HG03378 (cell line): ENCODE data around the gene ADD2.

Source experiments
- ATAC-seq: cut with Tn5 transposase; IDR thresholded peaks from one replicate; pipeline ENCODE4 v1.9.1; 2021; ENCODE audit warnings: mild to moderate bottlenecking, moderate library complexity; ENCODE audit not compliant: unreplicated experiment

The ADD2 gene

GRCh38 chr2:70707706-70708105 is 60.3 kb downstream of the ADD2 start:
- ATAC-seq = no peak

GRCh38 chr2:70706026-70706795 is 61.8 kb downstream of the ADD2 start:
- no peak for ATAC-seq

DNA sequence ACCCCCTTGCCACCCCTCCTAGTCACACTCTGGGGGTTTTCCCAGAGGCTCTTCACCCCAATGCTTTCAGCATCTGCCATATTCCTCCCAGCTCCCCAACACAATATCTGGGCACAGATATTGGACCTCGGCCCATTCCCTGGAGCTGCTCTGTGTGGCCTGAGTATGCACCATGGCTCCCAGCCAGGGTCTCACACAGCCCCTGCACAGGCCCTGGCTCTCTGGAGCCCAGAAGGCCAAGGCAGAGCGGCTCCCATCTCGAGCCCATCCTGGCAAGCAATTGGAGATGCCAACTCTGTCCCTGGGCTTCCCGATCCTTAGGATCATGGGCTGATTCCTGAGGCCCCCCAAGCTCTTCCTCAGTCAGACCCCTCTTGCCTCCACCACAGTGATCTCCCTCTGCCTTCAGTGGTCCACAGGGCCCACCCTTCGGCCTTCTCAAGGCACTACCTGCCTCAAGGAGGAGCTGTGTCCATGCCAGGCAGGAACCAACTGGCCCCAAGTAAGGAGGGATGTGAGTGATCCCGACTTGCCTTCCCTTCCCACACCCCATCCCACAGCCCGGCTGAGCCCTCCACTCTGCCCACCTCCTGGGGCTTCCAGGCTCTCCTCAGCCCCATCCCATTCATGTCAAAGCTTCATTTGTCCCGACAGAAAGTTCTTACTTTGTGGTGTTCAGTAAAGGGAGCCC is 62.7 kb downstream of the ADD2 start:
- ATAC-seq = no peak

DNA sequence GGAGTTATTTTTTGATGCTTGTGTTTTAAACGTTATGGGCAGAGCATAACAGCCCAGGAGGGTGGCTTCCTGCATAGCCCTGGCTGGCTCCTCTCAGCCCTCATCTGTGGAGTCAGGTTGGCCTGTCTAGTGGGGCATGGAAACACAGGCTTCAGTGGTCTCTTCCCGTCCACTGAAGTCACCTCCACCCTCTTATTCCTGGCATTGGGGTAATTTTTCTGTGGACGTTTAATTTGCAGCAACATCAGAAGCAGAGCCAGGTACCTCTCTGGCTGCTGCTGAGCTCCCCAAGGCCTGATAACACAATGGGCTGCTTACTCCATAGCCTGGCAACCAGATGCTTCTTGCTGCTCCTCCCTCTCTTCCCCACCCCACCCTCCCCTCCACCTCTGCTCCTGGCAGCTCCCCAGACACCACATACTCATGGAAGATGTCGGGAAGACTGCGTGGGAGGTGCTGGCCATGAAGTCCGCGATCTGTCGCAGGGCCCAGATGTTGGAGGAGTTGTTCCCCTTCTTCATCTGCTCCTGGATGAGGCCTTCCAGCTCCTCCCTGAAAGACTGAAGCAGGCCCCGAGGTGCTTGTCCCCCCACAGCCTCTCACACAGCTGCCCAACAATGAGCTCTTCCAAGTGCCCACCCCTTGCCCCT is 64.0 kb downstream of the ADD2 start:
- ATAC-seq = no peak

DNA sequence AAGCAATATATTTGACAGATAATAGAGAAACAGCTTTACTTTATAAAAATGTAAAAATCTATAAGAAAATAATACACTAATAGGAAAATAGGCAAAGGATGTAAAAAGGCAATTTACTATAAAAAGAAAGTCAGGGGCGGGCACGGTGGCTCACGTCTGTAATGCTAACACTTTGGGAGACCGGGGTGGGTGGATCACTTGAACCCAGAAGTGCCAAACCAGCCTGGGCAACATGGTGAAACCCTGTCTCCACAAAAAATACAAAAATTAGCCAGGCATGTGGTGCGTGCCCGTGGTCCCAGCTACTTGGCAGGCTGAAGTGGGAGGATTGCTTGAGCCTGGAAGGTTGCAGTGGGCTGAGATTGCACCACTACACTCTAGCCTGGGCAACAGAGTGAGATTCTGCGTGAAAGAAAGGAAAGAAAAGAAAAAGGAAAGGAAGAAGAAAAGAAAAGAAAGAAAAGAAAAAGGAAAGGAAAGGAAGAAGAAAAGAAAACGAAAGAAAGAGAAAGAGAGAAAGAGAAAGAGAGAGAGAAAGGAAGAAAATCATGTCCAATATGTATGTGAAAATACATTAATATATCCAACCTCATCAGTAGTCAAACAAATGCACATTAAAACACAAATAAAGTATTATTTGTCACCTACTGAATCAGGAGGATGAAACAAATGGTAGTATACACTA is 65.1 kb downstream of the ADD2 start:
- no peak for ATAC-seq

- no peak for ATAC-seq
These were observed 69.2 kb downstream of the ADD2 start for GRCh38 chr2:70698847-70699246.

DNA sequence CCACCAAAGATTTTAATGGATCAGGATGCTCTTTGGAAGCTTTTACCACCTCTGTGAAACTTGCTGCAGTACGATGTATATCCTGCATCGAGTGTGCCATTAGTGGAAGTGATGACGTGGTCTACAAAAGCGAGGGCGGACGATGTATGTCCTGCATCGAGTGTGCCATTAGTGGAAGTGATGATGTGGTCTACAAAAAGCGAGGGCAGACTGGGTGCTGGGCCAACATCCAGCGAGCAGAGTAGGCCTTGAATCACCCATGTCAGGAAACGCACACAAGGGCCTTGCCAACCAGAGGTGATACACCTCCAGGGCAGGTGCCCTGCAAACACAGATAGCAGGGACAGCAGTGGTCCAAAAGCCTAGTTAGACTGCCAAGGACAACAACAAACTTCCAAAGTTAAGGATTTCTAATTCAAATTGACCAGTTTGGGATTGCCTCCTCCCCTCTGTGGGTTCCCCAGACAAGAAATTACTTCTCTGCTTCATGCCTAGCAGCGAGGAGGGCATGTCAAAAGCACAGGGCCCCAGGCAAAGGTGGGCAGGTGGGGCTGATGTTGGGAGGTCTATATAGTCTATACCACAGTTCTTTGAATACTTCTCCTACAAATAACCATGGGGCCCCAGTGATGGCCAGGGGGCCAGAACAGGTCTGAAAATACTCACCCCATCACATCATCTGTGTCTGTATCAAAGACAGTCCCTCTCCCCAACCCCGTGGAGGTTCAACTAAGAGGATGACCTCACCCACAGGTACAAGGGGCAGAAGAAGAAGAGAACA is 70.2 kb downstream of the ADD2 start:
- no peak for ATAC-seq

DNA sequence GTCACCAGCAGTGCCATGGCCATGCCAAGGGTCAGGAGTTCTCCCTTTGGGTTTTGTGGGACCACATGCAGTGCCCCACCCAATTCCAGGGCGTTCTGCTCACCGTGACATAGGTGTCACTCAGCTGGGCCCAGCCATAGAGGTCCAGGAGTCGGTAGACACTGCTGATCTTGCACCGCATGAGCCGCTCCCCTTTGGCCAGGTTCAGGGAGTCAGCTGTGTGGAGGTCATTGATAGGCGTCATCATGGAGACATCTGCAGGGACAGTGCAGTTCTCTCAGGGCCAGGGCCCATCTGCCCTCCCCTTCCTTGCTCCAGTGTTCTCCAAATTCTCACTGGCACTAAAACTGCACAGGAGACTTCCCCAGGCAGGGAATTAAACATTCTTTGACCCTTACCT is 71.9 kb downstream of the ADD2 start:
- no peak for ATAC-seq

- ATAC-seq = no peak
These were observed 75.7 kb downstream of the ADD2 start for GRCh38 chr2:70692256-70692655.

- ATAC-seq = no peak
These were observed 76.4 kb downstream of the ADD2 start for GRCh38 chr2:70691497-70692140.

- no peak for ATAC-seq
These were observed 77.2 kb downstream of the ADD2 start for GRCh38 chr2:70690846-70691245.

DNA sequence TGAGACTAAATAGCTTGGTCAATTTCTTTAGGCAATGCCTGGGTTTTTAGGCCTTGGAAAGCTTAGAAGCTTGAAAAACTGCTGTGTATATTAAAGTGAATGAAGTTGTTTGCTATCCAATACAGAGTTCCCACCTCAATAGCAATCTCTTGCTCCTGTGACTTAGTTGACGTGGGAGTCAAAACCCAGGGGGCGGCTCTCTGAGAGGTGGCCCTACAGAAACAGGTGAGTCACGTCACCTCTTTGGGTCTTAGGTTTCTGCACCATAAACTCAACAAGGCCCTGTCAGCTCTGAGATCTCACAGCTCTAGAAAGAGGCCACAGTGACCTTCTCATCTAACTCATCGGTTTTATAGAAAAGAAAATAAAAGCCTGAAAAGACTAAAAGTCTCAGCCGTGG is 79.6 kb downstream of the ADD2 start:
- no peak for ATAC-seq

- no peak for ATAC-seq
These were observed 80.6 kb downstream of the ADD2 start for GRCh38 chr2:70687461-70687795.

DNA sequence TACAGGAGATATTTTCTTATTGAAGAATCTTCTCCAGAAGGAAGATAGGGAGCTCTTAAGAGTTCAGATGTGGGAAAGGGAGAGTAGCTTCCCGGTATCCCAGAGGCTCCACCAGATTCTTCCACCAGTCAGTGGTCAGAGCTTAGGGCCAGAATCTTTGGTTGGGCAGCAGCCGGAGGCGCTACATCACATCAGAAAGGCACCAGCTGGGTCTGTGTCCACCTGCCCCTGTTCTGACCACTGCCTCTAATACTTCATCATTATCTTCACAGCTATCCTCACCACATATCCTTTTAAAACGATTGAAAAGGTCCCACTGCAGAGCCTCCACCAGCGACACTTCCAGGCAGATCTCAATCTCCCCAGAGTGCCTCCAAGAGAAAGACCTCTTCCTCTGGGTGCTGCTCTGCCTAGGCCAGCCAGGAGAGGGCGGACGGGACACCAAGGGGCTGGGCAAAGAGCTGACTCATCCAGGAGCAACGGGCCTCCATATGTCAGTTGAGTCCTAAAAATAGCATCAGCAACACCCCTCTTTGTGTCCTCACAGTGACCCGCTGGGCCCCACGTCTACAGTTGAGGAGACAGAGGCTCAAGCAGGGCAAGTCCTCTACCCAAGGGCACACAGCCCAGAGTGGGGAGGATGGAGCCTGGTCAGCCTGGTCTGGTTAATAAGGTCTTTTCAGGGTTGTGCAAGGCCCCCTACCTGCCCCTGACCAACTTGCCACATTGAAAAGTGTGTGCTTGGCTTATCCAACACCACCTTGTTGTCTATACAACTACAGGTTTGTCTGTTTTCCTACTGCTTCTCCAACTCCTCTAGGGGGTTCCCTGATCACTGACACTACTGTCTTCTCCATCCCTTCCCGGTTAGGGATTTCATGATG is 81.2 kb downstream of the ADD2 start:
- no peak for ATAC-seq

- ATAC-seq = no peak
These were observed 82.2 kb downstream of the ADD2 start for GRCh38 chr2:70685771-70686171.

- ATAC-seq = no peak
These were observed 83.0 kb downstream of the ADD2 start for GRCh38 chr2:70684846-70685622.

GRCh38 chr2:70683455-70683854 is 84.5 kb downstream of the ADD2 start:
- no peak for ATAC-seq

GRCh38 chr2:70680735-70681134 is 87.3 kb downstream of the ADD2 start:
- ATAC-seq = no peak

DNA sequence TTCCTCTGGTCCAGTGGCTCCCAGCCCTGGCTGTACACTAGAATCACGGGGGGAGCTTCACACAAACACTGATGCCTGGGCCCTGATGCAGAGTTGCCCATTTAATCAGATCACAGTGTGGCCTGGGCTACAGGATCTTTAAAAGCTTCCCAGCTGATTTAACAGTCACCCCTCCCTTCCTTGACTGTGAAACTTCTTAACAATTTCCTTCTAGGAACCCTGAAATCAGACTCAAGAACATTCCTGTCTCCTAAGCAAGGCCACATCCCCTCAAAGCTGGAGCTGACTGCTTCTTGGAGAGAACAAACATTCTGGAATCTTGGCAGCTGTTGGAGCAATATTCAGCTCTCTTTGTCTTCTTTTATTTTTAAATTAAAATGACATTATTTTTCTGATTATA is 88.7 kb downstream of the ADD2 start:
- ATAC-seq = no peak
